ENCODE data around the gene GORASP2.

GORASP2 gene

DNA sequence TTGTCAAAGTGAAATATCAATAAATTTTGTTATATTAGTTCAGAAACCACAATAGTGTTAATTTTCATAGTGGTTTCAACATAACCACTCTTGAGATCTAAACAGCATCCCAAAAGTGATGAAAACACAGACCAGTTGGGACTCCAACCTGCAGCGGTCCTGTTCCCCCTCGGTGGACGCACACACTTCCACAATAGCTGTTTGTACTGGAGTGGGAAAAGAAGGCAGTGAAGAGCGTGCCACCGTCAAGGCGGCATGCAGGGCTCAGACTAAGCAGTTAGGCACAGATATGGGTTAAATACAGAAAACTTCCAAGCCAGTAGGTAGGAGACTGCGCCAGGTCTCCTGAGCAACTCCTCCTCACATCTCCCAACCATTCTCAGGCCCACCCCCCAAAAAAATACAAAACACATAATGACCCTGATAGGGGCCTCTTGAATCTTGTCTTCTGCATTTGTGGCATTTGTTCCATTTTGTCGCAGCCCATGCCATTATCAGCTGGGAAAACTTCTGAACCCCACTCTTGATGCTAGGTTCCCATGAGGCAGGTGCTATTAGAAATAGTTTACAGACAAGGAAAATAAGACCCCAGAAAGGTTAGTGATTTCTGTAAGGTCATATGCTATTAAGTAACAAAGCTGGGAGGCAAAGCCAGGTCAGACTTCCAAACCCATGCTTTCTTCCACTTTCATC is 57.7 kb downstream of the GORASP2 start:
- H3K9me3 ChIP-seq = no peaks in the 10 kb centered on the region
- no peaks in the 10 kb centered on the region for H4K20me1 ChIP-seq
- no peak for TF ChIP-seq Cebpa-rat (IDR thresholded peaks at IDR 0.05)
- no peak overlapping the region for H3K27ac ChIP-seq
- no peak overlapping the region for H3K9ac ChIP-seq
- no peak overlapping the region for H3K4me2 ChIP-seq
- H3K4me3 ChIP-seq = no peak overlapping the region
- H3K36me3 ChIP-seq = peaks cover 32% of the 10 kb centered on the region
- no peaks in the 10 kb centered on the region for H3K4me1 ChIP-seq
- no peaks in the 10 kb centered on the region for H3K27me3 ChIP-seq

- H3K9me3 ChIP-seq = no peaks in the 10 kb centered on the region
- H3K9ac ChIP-seq = no peak overlapping the region
- no peak overlapping the region for H3K4me3 ChIP-seq
- H4K20me1 ChIP-seq = no peaks in the 10 kb centered on the region
- H3K4me2 ChIP-seq = no peak overlapping the region
- no peaks in the 10 kb centered on the region for H3K27me3 ChIP-seq
- no peak for TF ChIP-seq Cebpa-rat (IDR thresholded peaks at IDR 0.05)
- no peak overlapping the region for H3K27ac ChIP-seq
- peaks cover 80% of the 10 kb centered on the region for H3K36me3 ChIP-seq
- no peaks in the 10 kb centered on the region for H3K4me1 ChIP-seq
These were observed 62.5 kb downstream of the GORASP2 start for GRCh38 chr2:170991398-170992182.

DNA sequence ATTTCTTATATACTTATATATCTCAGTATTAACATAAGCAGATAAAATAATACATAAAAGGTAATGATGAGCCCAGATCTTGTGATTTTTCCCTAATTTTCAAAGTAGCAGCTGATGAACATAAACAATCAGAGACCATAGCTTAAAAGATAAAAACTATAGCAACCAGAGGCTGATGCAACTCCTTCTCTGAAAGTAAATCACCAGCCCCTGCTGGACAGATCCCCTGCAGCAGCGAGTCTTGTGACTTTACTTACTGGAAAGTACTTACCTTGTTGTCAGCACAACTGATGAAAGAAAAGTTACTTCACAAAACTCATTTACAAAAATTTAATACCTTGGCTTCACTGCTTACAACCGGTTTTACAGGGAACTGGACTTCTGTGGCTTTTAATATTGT is 67.3 kb downstream of the GORASP2 start:
- Histone ChIP-seq H3K36me3 (peaks cover 93% of the 10 kb centered on the region), H3K9ac (no peak overlapping the region), H4K20me1 (no peaks in the 10 kb centered on the region)

GRCh38 chr2:170997893-170998597 is 69.0 kb downstream of the GORASP2 start:
- no peak for TF ChIP-seq Cebpa-rat (IDR thresholded peaks at IDR 0.05)
- H3K36me3 ChIP-seq = peaks cover 94% of the 10 kb centered on the region

More for the DNA sequence above, 67.3 kb downstream of the GORASP2 start:
- no peak overlapping the region for H3K4me2 ChIP-seq
- no peaks in the 10 kb centered on the region for H3K27me3 ChIP-seq
- TF ChIP-seq Cebpa-rat (IDR thresholded peaks at IDR 0.05) = no peak
- no peaks in the 10 kb centered on the region for H3K9me3 ChIP-seq
- H3K27ac ChIP-seq = no peak overlapping the region
- no peaks in the 10 kb centered on the region for H3K4me1 ChIP-seq
- H3K4me3 ChIP-seq = no peak overlapping the region

DNA sequence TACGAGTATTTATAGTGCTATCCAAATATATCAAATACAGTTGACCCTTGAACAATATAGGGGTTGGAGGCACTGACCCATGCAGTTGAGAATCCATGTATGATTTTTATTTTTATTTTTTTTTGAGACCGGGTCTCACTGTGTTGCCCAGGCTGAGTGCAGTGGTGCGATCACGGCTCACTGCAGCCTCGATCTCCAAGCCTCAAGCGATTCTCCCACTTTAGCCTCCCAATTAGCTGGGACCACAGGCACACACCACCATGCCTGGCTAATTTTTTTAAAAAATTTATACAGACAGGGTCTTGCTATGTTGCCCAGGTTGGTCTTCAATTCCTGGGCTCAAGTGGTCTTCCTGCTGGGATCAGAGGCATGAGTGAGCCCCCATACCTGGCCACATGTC is 70.6 kb downstream of the GORASP2 start:
- Histone ChIP-seq H3K27ac (no peak overlapping the region), H3K9ac (no peak overlapping the region), H3K36me3 (peaks cover 94% of the 10 kb centered on the region), H3K4me2 (no peak overlapping the region), H3K9me3 (no peaks in the 10 kb centered on the region), H3K27me3 (no peaks in the 10 kb centered on the region), H4K20me1 (no peaks in the 10 kb centered on the region), H3K4me1 (no peaks in the 10 kb centered on the region), H3K4me3 (no peak overlapping the region)
- TF ChIP-seq Cebpa-rat (IDR thresholded peaks at IDR 0.05) = no peak

More at GRCh38 chr2:170997893-170998597, 69.0 kb downstream of the GORASP2 start:
- no peaks in the 10 kb centered on the region for H4K20me1 ChIP-seq
- H3K4me2 ChIP-seq = no peak overlapping the region
- H3K27me3 ChIP-seq = no peaks in the 10 kb centered on the region
- no peaks in the 10 kb centered on the region for H3K9me3 ChIP-seq
- H3K27ac ChIP-seq = no peak overlapping the region
- no peak overlapping the region for H3K9ac ChIP-seq
- no peaks in the 10 kb centered on the region for H3K4me1 ChIP-seq
- no peak overlapping the region for H3K4me3 ChIP-seq

DNA sequence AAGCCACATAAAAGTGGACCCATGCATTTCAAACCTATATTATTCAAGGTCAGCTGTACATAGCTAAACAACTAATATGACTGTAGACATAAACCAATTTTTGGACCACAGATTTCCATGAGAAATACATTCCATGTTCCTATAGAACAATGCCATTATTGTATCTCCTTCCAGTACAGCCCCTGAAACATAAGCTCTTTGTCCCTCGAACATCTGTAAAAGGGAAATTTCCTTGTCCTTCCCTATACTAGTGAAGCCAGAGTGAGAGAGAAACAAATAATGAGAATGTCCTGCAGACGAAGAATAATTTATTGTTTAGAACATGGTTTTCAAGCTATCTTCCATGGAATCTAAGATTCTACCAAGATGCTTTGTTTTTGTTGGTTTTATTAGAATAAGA is 75.3 kb downstream of the GORASP2 start:
- TF ChIP-seq Cebpa-rat (IDR thresholded peaks at IDR 0.05) = no peak
- Histone ChIP-seq H3K9ac (no peak overlapping the region), H3K27me3 (no peaks in the 10 kb centered on the region), H4K20me1 (no peaks in the 10 kb centered on the region), H3K4me2 (no peak overlapping the region), H3K36me3 (peaks cover 81% of the 10 kb centered on the region), H3K9me3 (no peaks in the 10 kb centered on the region), H3K4me3 (no peak overlapping the region), H3K4me1 (no peaks in the 10 kb centered on the region), H3K27ac (no peak overlapping the region)

GRCh38 chr2:171004833-171005232 is 75.8 kb downstream of the GORASP2 start:
- H3K27me3 ChIP-seq = no peaks in the 10 kb centered on the region
- H3K4me3 ChIP-seq = no peak overlapping the region
- no peak overlapping the region for H3K4me2 ChIP-seq
- no peaks in the 10 kb centered on the region for H3K9me3 ChIP-seq
- peaks cover 81% of the 10 kb centered on the region for H3K36me3 ChIP-seq
- no peak for TF ChIP-seq Cebpa-rat (IDR thresholded peaks at IDR 0.05)
- H3K4me1 ChIP-seq = no peaks in the 10 kb centered on the region
- no peak overlapping the region for H3K9ac ChIP-seq
- H4K20me1 ChIP-seq = no peaks in the 10 kb centered on the region
- H3K27ac ChIP-seq = no peak overlapping the region

- no peak overlapping the region for H3K27ac ChIP-seq
- no peak for TF ChIP-seq Cebpa-rat (IDR thresholded peaks at IDR 0.05)
- no peak overlapping the region for H3K9ac ChIP-seq
- H3K4me3 ChIP-seq = no peak overlapping the region
- no peak overlapping the region for H3K4me2 ChIP-seq
- H3K4me1 ChIP-seq = no peaks in the 10 kb centered on the region
- no peaks in the 10 kb centered on the region for H3K9me3 ChIP-seq
- no peaks in the 10 kb centered on the region for H4K20me1 ChIP-seq
- H3K27me3 ChIP-seq = no peaks in the 10 kb centered on the region
- peaks cover 77% of the 10 kb centered on the region for H3K36me3 ChIP-seq
These were observed 79.6 kb downstream of the GORASP2 start for GRCh38 chr2:171008550-171009205.

- Histone ChIP-seq H3K9ac (no peak overlapping the region), H4K20me1 (no peaks in the 10 kb centered on the region), H3K4me3 (no peak overlapping the region), H3K27me3 (no peaks in the 10 kb centered on the region), H3K27ac (no peak overlapping the region), H3K9me3 (no peaks in the 10 kb centered on the region), H3K36me3 (peaks cover 77% of the 10 kb centered on the region), H3K4me1 (no peaks in the 10 kb centered on the region), H3K4me2 (no peak overlapping the region)
- TF ChIP-seq Cebpa-rat (IDR thresholded peaks at IDR 0.05) = no peak
These were observed 80.3 kb downstream of the GORASP2 start for GRCh38 chr2:171009386-171009785.
